ENCODE data around the gene MAGI1. TPM values are rescaled to one million over a fixed set of nuclear protein-coding genes. Genes with fewer than 3 reads are reported as not detected.

Gene MAGI1
- total and polyA plus RNA-seq, 12 donors: 5.7 to 58.2 (median 37.7) TPM

DNA sequence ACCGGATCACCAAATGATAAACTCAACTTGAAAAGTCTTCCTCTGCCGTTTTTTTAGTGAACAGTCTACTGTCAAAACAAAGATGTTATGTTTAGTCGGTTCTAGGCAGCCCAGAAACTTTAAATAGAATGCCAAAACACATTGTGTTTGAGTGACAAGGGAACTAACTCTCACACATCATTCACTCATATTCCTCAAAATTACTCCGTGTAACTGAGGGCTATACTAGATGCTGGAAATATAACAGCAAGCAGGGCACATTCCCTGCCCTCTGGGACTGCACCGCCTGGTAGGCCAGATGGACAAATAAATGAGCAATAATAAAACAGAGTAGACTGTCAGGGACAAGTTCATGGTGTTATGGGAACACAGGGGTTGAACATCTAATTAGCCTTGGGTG is 251.4 kb downstream of the MAGI1 start:
- 32 to 37% methylated on average over 5 of the region's 5 CpGs for WGBS, 2 donors
- Histone ChIP-seq H3K27me3 (no peaks in the 10 kb centered on the region), H3K27ac (no peak overlapping the region), H3K36me3 (no peaks in the 10 kb centered on the region), H3K9me3 (no peaks in the 10 kb centered on the region), H3K4me1 (peaks cover 3 to 42% (median 15%) of the 10 kb centered on the region in 9 donors), H3K4me3 (no peak overlapping the region)
- DNase-seq (no peak), ATAC-seq (peak in 4 of 8 donors; percentile 18 to 58 (median 26))
- intact Hi-C loops (cut with DNase I): loop anchor here (5.0 to 10.0 kb wide), 8 partner anchors 117 to 410 kb away; partner anchors contain the start of gene MAGI1 (in 4 of the 10)
- TF ChIP-seq, protein P1, sequence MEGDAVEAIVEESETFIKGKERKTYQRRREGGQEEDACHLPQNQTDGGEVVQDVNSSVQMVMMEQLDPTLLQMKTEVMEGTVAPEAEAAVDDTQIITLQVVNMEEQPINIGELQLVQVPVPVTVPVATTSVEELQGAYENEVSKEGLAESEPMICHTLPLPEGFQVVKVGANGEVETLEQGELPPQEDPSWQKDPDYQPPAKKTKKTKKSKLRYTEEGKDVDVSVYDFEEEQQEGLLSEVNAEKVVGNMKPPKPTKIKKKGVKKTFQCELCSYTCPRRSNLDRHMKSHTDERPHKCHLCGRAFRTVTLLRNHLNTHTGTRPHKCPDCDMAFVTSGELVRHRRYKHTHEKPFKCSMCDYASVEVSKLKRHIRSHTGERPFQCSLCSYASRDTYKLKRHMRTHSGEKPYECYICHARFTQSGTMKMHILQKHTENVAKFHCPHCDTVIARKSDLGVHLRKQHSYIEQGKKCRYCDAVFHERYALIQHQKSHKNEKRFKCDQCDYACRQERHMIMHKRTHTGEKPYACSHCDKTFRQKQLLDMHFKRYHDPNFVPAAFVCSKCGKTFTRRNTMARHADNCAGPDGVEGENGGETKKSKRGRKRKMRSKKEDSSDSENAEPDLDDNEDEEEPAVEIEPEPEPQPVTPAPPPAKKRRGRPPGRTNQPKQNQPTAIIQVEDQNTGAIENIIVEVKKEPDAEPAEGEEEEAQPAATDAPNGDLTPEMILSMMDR (IDR thresholded peaks at IDR 0.05): no peak

DNA sequence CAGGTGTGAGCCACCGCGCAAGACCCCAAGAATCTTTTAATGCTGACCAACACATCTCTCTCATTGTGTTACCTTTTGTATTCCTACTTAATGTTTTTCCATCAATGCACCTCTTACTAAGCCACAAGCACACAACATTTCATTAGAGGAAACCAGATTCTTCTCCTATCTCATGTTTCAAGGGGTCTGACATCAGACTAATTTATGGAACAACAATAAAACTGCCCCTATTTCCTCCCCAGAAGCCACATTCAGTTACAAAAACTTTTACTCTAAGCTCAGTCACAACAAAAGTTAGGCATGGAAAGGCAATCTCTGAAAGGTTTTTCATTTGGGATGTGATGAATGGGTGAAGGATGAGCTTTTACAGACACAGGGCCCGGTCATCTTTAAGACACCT is 251.8 kb downstream of the MAGI1 start:
- peaks cover 3 to 42% (median 16%) of the 10 kb centered on the region in 9 donors for H3K4me1 ChIP-seq
- no peaks in the 10 kb centered on the region for H3K36me3 ChIP-seq
- H3K4me3 ChIP-seq: no peak overlapping the region
- H3K27me3 ChIP-seq: no peaks in the 10 kb centered on the region
- no peak overlapping the region for H3K27ac ChIP-seq
- no peaks in the 10 kb centered on the region for H3K9me3 ChIP-seq
- WGBS, 2 donors: 87 to 96% methylated on average over 3 of the region's 3 CpGs
- intact Hi-C loops (cut with DNase I): loop anchor here (5.0 to 10.0 kb wide), 8 partner anchors 118 to 410 kb away; partner anchors contain the start of gene MAGI1 (in 4 of the 10)
- ATAC-seq (no peak), DNase-seq (no peak)
- TF ChIP-seq, protein P1 (IDR thresholded peaks at IDR 0.05): no peak

DNA sequence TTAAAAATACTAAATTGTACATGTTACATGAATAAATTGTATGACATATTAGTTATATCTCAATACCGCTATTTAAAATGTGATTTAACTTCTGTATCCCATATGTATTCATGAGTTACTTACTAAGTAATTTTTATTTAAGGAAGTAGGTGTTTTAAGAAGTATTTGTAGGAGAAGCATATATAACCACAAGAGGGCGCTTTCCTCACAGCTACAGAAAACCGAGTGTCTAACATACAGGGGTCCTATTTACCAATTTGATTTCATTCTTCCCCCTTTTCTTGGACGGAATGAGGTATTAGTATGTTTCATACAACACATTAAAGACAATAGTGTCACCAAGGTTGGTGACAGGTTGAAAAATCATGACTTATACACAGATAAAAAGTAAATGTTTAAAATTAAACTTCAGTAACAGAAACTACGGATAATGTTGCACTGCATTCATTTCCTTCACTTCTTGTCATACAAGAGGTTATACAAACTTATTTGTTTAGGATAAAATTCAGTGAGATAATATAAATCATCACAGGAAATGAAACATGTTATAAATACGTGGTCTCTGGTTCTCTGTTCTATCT is 253.6 kb downstream of the MAGI1 start:
- DNase-seq: peak in 1 of 2 donors; percentile 13
- 25 to 26% methylated on average over 6 of the region's 6 CpGs for WGBS, 2 donors
- intact Hi-C loops (cut with DNase I): loop anchor here (1.0 to 10.0 kb wide), 14 partner anchors 120 to 412 kb away; partner anchors contain the start of gene MAGI1 (in 6 of the 10)
- peaks cover 3 to 42% (median 17%) of the 10 kb centered on the region in 9 donors for H3K4me1 ChIP-seq
- no peaks in the 10 kb centered on the region for H3K9me3 ChIP-seq
- peak in 3 of 8 donors; percentile 20 to 55 (median 34) for ATAC-seq
- H3K27me3 ChIP-seq: no peaks in the 10 kb centered on the region
- H3K36me3 ChIP-seq: no peaks in the 10 kb centered on the region
- no peak overlapping the region for H3K27ac ChIP-seq
- TF ChIP-seq, protein P1 (IDR thresholded peaks at IDR 0.05): peak; percentile 65 to 89 (median 80)
- no peak overlapping the region for H3K4me3 ChIP-seq

DNA sequence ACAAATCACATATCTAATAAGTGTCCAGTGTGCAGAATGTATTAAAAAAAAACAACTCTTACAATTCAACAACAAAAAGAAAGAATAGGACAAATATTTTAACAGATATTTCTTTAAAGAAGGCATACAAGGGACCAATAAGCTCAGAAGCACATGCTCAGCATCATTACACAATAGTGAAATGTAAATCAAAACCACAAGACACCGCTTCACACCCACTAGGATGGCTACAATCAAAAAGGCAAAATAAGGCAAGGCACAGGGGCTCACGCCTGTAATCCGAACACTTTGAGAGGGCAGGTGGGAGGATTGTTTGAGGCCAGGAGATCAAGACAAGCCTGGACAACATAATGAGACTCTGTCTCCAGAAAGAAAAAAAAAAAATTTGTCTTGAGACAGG is 255.6 kb downstream of the MAGI1 start:
- intact Hi-C loops (cut with DNase I): loop anchor here in 7 of 10 donors (5.0 to 10.0 kb wide), 6 partner anchors 122 to 414 kb away; partner anchors contain the start of gene MAGI1 (in 1 of the 7)
- Histone ChIP-seq H3K4me3 (no peak overlapping the region), H3K27me3 (no peaks in the 10 kb centered on the region), H3K4me1 (peaks cover 3 to 35% (median 14%) of the 10 kb centered on the region in 9 donors), H3K9me3 (no peaks in the 10 kb centered on the region), H3K27ac (no peak overlapping the region), H3K36me3 (no peaks in the 10 kb centered on the region)
- WGBS, 2 donors: 97% methylated on average over 3 of the region's 3 CpGs
- ATAC-seq (no peak), DNase-seq (no peak)
- TF ChIP-seq, protein P1 (IDR thresholded peaks at IDR 0.05): no peak
